ENCODE measurements around the gene ZNF451. TPM values are rescaled to one million over a fixed set of nuclear protein-coding genes. Genes with fewer than 3 reads are reported as not detected.

Gene ZNF451
- total and polyA plus RNA-seq, 3 donors from 2014 or later = 68.1 to 106 (median 70.1) TPM

GRCh38 chr6:57094689-57095088, 4.7 kb downstream of the ZNF451 start:
- H3K27ac ChIP-seq = no peak overlapping the region
- H3K4me1 ChIP-seq = peaks cover 14% of the 10 kb centered on the region
- no peaks in the 10 kb centered on the region for H3K9me3 ChIP-seq
- WGBS, 2 donors = 96 to 100% methylated on average over 1 of the region's 1 CpG
- TF ChIP-seq POLR2A (IDR thresholded peaks at IDR 0.05) = no peak
- no peak for TF ChIP-seq CTCF (IDR thresholded peaks at IDR 0.05)
- no peak overlapping the region for H3K4me3 ChIP-seq
- H3K36me3 ChIP-seq (ENCODE audit: low read depth, missing control alignments) = no peaks in the 10 kb centered on the region
- intact Hi-C loops (cut with DNase I; ENCODE audit: low total_unique reads) = loop anchor here (5.0 kb wide), 1 partner anchor 78 kb away; the partner anchor contains the start of gene BAG2
- no peak for DNase-seq
- no peaks in the 10 kb centered on the region for H3K27me3 ChIP-seq

- Histone ChIP-seq H3K27me3 (no peaks in the 10 kb centered on the region), H3K36me3 (ENCODE audit: low read depth, missing control alignments) (no peaks in the 10 kb centered on the region), H3K4me1 (peaks cover 2% of the 10 kb centered on the region), H3K27ac (no peak overlapping the region), H3K9me3 (no peaks in the 10 kb centered on the region), H3K4me3 (no peak overlapping the region)
- WGBS, 2 donors = 81 to 94% methylated on average over 1 of the region's 1 CpG
- intact Hi-C loops (cut with DNase I; ENCODE audit: low total_unique reads) = no loop called here
- TF ChIP-seq POLR2A (IDR thresholded peaks at IDR 0.05) = no peak
- no peak for TF ChIP-seq CTCF (IDR thresholded peaks at IDR 0.05)
- no peak for DNase-seq
Measured at GRCh38 chr6:57097596-57097995, 7.6 kb downstream of the ZNF451 start.

- intact Hi-C loops (cut with DNase I; ENCODE audit: low total_unique reads) = no loop called here
- no peaks in the 10 kb centered on the region for H3K36me3 ChIP-seq (ENCODE audit: low read depth, missing control alignments)
- H3K9me3 ChIP-seq = no peaks in the 10 kb centered on the region
- TF ChIP-seq CTCF (IDR thresholded peaks at IDR 0.05) (no peak), POLR2A (IDR thresholded peaks at IDR 0.05) (no peak)
- DNase-seq = no peak
- H3K4me1 ChIP-seq = no peaks in the 10 kb centered on the region
- H3K4me3 ChIP-seq = no peak overlapping the region
- 88 to 93% methylated on average over 3 of the region's 3 CpGs for WGBS, 2 donors
- H3K27ac ChIP-seq = no peak overlapping the region
- H3K27me3 ChIP-seq = no peaks in the 10 kb centered on the region
Measured at GRCh38 chr6:57102976-57103375, 13.0 kb downstream of the ZNF451 start.

GRCh38 chr6:57104336-57104735, 14.3 kb downstream of the ZNF451 start:
- Histone ChIP-seq H3K9me3 (no peaks in the 10 kb centered on the region), H3K4me3 (no peak overlapping the region), H3K27me3 (no peaks in the 10 kb centered on the region), H3K36me3 (ENCODE audit: low read depth, missing control alignments) (no peaks in the 10 kb centered on the region), H3K4me1 (no peaks in the 10 kb centered on the region), H3K27ac (no peak overlapping the region)
- DNase-seq = no peak
- 79 to 90% methylated on average over 5 of the region's 5 CpGs for WGBS, 2 donors
- intact Hi-C loops (cut with DNase I; ENCODE audit: low total_unique reads) = no loop called here
- TF ChIP-seq CTCF (IDR thresholded peaks at IDR 0.05) = no peak
- no peak for TF ChIP-seq POLR2A (IDR thresholded peaks at IDR 0.05)

- H3K9me3 ChIP-seq = no peaks in the 10 kb centered on the region
- no peaks in the 10 kb centered on the region for H3K36me3 ChIP-seq (ENCODE audit: low read depth, missing control alignments)
- intact Hi-C loops (cut with DNase I; ENCODE audit: low total_unique reads) = no loop called here
- no peaks in the 10 kb centered on the region for H3K27me3 ChIP-seq
- DNase-seq = no peak
- WGBS, 2 donors = 91 to 95% methylated on average over 1 of the region's 1 CpG
- TF ChIP-seq CTCF (IDR thresholded peaks at IDR 0.05) (no peak), POLR2A (IDR thresholded peaks at IDR 0.05) (no peak)
- no peak overlapping the region for H3K4me3 ChIP-seq
- H3K27ac ChIP-seq = no peak overlapping the region
- H3K4me1 ChIP-seq = no peaks in the 10 kb centered on the region
Measured at GRCh38 chr6:57106990-57107389, 17.0 kb downstream of the ZNF451 start.
